GM12878 (cell line): ENCODE data around the gene SYNGAP1.

Experiments
- CHD4 ChIP-seq: fragments of 200-600 bp; sonication (generic); IDR thresholded peaks from 2 replicates; pipeline ENCODE4 v1.6.1; 2016; ENCODE audit warnings: mild to moderate bottlenecking
- YY1 ChIP-seq: IDR thresholded peaks from 2 replicates; pipeline ENCODE4 v1.6.1; 2011; ENCODE audit warnings: low read depth, mild to moderate bottlenecking, low read length
- TF ChIP-seq, protein P1 (sequence below), 3 experiments: IDR thresholded peaks in 2 of 3; conservative IDR thresholded peaks in 1 of 3; 2 replicates each; pipeline ENCODE4 v1.5.1; 2011; ENCODE audit warnings: low read depth in 3 of 3, low read length in 3 of 3, mild to moderate bottlenecking in 3 of 3, control low read depth in 2 of 3, moderate library complexity in 2 of 3, inconsistent platforms in 1 of 3, mixed read lengths in 1 of 3; ENCODE audit not compliant: control insufficient read depth in 2 of 3, insufficient read depth in 1 of 3; ENCODE audit errors: extremely low read depth in 1 of 3

GRCh38 chr6:33433001-33433543, 13.2 kb downstream of the SYNGAP1 start:
- TF ChIP-seq YY1 (no peak), CHD4 (no peak)
- TF ChIP-seq, protein P1, sequence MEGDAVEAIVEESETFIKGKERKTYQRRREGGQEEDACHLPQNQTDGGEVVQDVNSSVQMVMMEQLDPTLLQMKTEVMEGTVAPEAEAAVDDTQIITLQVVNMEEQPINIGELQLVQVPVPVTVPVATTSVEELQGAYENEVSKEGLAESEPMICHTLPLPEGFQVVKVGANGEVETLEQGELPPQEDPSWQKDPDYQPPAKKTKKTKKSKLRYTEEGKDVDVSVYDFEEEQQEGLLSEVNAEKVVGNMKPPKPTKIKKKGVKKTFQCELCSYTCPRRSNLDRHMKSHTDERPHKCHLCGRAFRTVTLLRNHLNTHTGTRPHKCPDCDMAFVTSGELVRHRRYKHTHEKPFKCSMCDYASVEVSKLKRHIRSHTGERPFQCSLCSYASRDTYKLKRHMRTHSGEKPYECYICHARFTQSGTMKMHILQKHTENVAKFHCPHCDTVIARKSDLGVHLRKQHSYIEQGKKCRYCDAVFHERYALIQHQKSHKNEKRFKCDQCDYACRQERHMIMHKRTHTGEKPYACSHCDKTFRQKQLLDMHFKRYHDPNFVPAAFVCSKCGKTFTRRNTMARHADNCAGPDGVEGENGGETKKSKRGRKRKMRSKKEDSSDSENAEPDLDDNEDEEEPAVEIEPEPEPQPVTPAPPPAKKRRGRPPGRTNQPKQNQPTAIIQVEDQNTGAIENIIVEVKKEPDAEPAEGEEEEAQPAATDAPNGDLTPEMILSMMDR (IDR thresholded peaks at IDR 0.05 in 2 of 3, conservative IDR thresholded peaks at IDR 0.05 in 1 of 3; ENCODE audit: control insufficient read depth in 2 of 3, extremely low read depth in 1 of 3, insufficient read depth in 1 of 3, low read depth in 3 of 3, low read length in 3 of 3): no peak
